Suprapubic skin (tissue), 3 donors: ENCODE results near the gene CRYL1.

ENCODE experiments used
- CTCF ChIP-seq, 2 donors: fragments of 200-600 bp in 1 of 2; fragments of 450-650 bp in 1 of 2; sonication (generic) in 1 of 2; IDR thresholded peaks; one replicate each; pipeline ENCODE4 v1.5.1; 2016 to 2019; ENCODE audit warnings: antibody characterized with exemption in 2 of 2, mild to moderate bottlenecking in 1 of 2, moderate library complexity in 1 of 2
- EP300 ChIP-seq: sonication (generic); formaldehyde crosslinking; IDR thresholded peaks from one replicate; pipeline ENCODE4 v1.6.1; 2017; ENCODE audit warnings: antibody characterized with exemption
- POLR2A ChIP-seq, 2 donors: fragments of 450-650 bp; IDR thresholded peaks; one replicate each; pipeline ENCODE4 v1.6.1; 2017; ENCODE audit warnings: antibody characterized with exemption in 2 of 2, mild to moderate bottlenecking in 2 of 2, moderate library complexity in 2 of 2

- TF ChIP-seq CTCF (IDR thresholded peaks at IDR 0.05) (no peak), EP300 (no peak), POLR2A (IDR thresholded peaks at IDR 0.05) (no peak)
These were observed 27.0 kb downstream of the CRYL1 start for GRCh38 chr13:20498659-20499058.
